H9 (cell line): ENCODE data around the gene DHX58. TPM values are rescaled to one million over a fixed set of nuclear protein-coding genes. Genes with fewer than 3 reads are reported as not detected.

Experiments
- DNase-seq: peaks from one replicate; pipeline ENCODE4 v3.0.0-alpha.2; 2017
- H2AFZ ChIP-seq: one replicate; pipeline ENCODE4 v1.6.1; 2013; ENCODE audit warnings: mild to moderate bottlenecking, low read length, control low read depth, moderate library complexity
- H2AK5ac ChIP-seq: 2 replicates; pipeline ENCODE4 v1.6.1; 2013; ENCODE audit warnings: low read length, control low read depth, mixed read lengths; ENCODE audit not compliant: insufficient read length
- H2BK120ac ChIP-seq: one replicate; pipeline ENCODE4 v1.6.1; 2013; ENCODE audit warnings: low read depth, mild to moderate bottlenecking, low read length, control low read depth, inconsistent platforms; ENCODE audit not compliant: poor library complexity, severe bottlenecking
- H2BK12ac ChIP-seq: 2 replicates; pipeline ENCODE4 v1.6.1; 2013; ENCODE audit warnings: low read length, control low read depth, mixed read lengths, low read depth; ENCODE audit not compliant: insufficient read length
- H2BK15ac ChIP-seq: 2 replicates; pipeline ENCODE4 v1.6.1; 2013; ENCODE audit warnings: low read depth, low read length, control low read depth
- H2BK20ac ChIP-seq: one replicate; pipeline ENCODE4 v1.6.1; 2013; ENCODE audit warnings: low read depth, mild to moderate bottlenecking, low read length, control low read depth, inconsistent platforms; ENCODE audit not compliant: poor library complexity, severe bottlenecking
- H2BK5ac ChIP-seq: 2 replicates; pipeline ENCODE4 v1.6.1; 2013; ENCODE audit warnings: low read length, control low read depth, mixed read lengths; ENCODE audit not compliant: insufficient read length
- H3K14ac ChIP-seq: 2 replicates; pipeline ENCODE4 v1.6.1; 2013; ENCODE audit warnings: low read length, control low read depth; ENCODE audit not compliant: insufficient read depth
- H3K18ac ChIP-seq: 2 replicates; pipeline ENCODE4 v1.6.1; 2013; ENCODE audit warnings: low read depth, mild to moderate bottlenecking, mixed read lengths, low read length, control low read depth; ENCODE audit not compliant: insufficient read length
- H3K23ac ChIP-seq: 2 replicates; pipeline ENCODE4 v1.6.1; 2013; ENCODE audit warnings: low read length, control low read depth, mixed read lengths, low read depth; ENCODE audit not compliant: insufficient read length
- H3K23me2 ChIP-seq: 2 replicates; pipeline ENCODE4 v1.6.1; 2013; ENCODE audit warnings: low read depth, mild to moderate bottlenecking, mixed read lengths, low read length, control low read depth; ENCODE audit not compliant: insufficient read length, poor library complexity, severe bottlenecking
- H3K27ac ChIP-seq: 2 replicates; pipeline ENCODE4 v1.5.1; 2013; ENCODE audit warnings: low read length, control low read depth, mixed read lengths, low read depth; ENCODE audit not compliant: insufficient read length
- H3K27me3 ChIP-seq: 2 replicates; pipeline ENCODE4 v1.6.1; 2013; ENCODE audit warnings: low read length, control low read depth, inconsistent platforms; ENCODE audit not compliant: insufficient read depth
- H3K4ac ChIP-seq: 2 replicates; pipeline ENCODE4 v1.6.1; 2013; ENCODE audit warnings: low read depth, mild to moderate bottlenecking, control low read depth, inconsistent platforms, low read length, moderate library complexity
- H3K4me1 ChIP-seq: 2 replicates; pipeline ENCODE4 v1.6.1; 2013; ENCODE audit warnings: low read length, control low read depth, inconsistent platforms; ENCODE audit not compliant: insufficient read depth
- H3K4me2 ChIP-seq: 2 replicates; pipeline ENCODE4 v1.6.1; 2013; ENCODE audit warnings: low read length, control low read depth, mixed read lengths; ENCODE audit not compliant: insufficient read length, insufficient read depth
- H3K56ac ChIP-seq: 2 replicates; pipeline ENCODE4 v1.6.1; 2013; ENCODE audit warnings: low read depth, mild to moderate bottlenecking, mixed read lengths, low read length, control low read depth; ENCODE audit not compliant: insufficient read length
- H3K79me1 ChIP-seq: 2 replicates; pipeline ENCODE4 v1.6.1; 2013; ENCODE audit warnings: low read depth, mild to moderate bottlenecking, moderate library complexity, low read length, control low read depth, inconsistent platforms; ENCODE audit not compliant: insufficient read depth, poor library complexity, severe bottlenecking
- H3K79me2 ChIP-seq: 2 replicates; pipeline ENCODE4 v1.6.1; 2013; ENCODE audit warnings: low read length, control low read depth, inconsistent platforms; ENCODE audit not compliant: insufficient read depth
- H3K9ac ChIP-seq: 2 replicates; pipeline ENCODE4 v1.6.1; 2013; ENCODE audit warnings: low read length, control low read depth, mixed read lengths; ENCODE audit not compliant: insufficient read length; ENCODE audit errors: extremely low read depth
- H3K9me3 ChIP-seq: one replicate; pipeline ENCODE4 v1.6.1; 2013; ENCODE audit warnings: low read depth, low read length, inconsistent platforms; ENCODE audit not compliant: control insufficient read depth
- H3T11ph ChIP-seq: one replicate; pipeline ENCODE4 v1.6.1; 2013; ENCODE audit warnings: mild to moderate bottlenecking, low read length, control low read depth, inconsistent platforms
- H4K20me1 ChIP-seq: one replicate; pipeline ENCODE4 v1.6.1; 2013; ENCODE audit not compliant: control insufficient read depth, insufficient read length, insufficient read depth
- H4K5ac ChIP-seq: 2 replicates; pipeline ENCODE4 v1.6.1; 2013; ENCODE audit warnings: low read depth, mild to moderate bottlenecking, mixed read lengths, low read length, control low read depth; ENCODE audit not compliant: insufficient read length
- H4K8ac ChIP-seq: replicated peaks from 2 replicates; pipeline ENCODE4 v1.6.1; 2013; ENCODE audit warnings: low read length, control low read depth, mixed read lengths, low read depth; ENCODE audit not compliant: insufficient read length
- H4K91ac ChIP-seq: 2 replicates; pipeline ENCODE4 v1.6.1; 2013; ENCODE audit warnings: low read depth, mild to moderate bottlenecking, moderate library complexity, mixed read lengths, low read length, control low read depth; ENCODE audit not compliant: insufficient read length
- H3K27ac Mint-ChIP-seq, 3 experiments: 2 replicates in 2 of 3; 3 replicates in 1 of 3; pipeline ENCODE4 v1.8.0; 2020 to 2021; ENCODE audit warnings: mixed read lengths in 3 of 3, mild to moderate bottlenecking in 1 of 3, moderate library complexity in 1 of 3
- H3K27me3 Mint-ChIP-seq: 2 replicates; pipeline ENCODE4 v1.8.0; 2021; ENCODE audit warnings: low read depth, mild to moderate bottlenecking, moderate library complexity, mixed read lengths
- H3K36me3 Mint-ChIP-seq, 3 experiments: 2 replicates in 2 of 3; 3 replicates in 1 of 3; pipeline ENCODE4 v1.8.0; 2020 to 2021; ENCODE audit warnings: low read depth in 3 of 3, mixed read lengths in 3 of 3; ENCODE audit not compliant: insufficient read depth in 1 of 3
- H3K4me1 Mint-ChIP-seq, 2 experiments: 2 replicates each; pipeline ENCODE4 v1.8.0; 2020; ENCODE audit warnings: mixed read lengths in 2 of 2
- H3K4me3 Mint-ChIP-seq, 2 experiments: 2 replicates in 1 of 2; 3 replicates in 1 of 2; pipeline ENCODE4 v1.8.0; 2020 to 2021; ENCODE audit warnings: mild to moderate bottlenecking in 2 of 2, mixed read lengths in 2 of 2, moderate library complexity in 1 of 2
- H3K9me3 Mint-ChIP-seq, 2 experiments: 2 replicates in 1 of 2; 3 replicates in 1 of 2; pipeline ENCODE4 v1.8.0; 2020; ENCODE audit warnings: mild to moderate bottlenecking in 2 of 2, mixed read lengths in 2 of 2, moderate library complexity in 1 of 2
- WGBS: extraction: QIAGEN DNeasy Blood & Tissue Kit; methylation state at CpG from one replicate; pipeline ENCODE4 v1.1.7; 2013; ENCODE audit warnings: missing lambda C conversion rate, low lambda C conversion rate, mixed read lengths; ENCODE audit not compliant: insufficient read length; ENCODE audit errors: extremely low coverage; 5-methylcytosine and 5-hydroxymethylcytosine counted together
- total RNA-seq: library from RNA; stranded (reverse); gene quantifications from 2 replicates; pipeline ENCODE4 v1.2.1, GENCODE V29; 2021
- TF ChIP-seq, protein P1 (sequence below): fragments of 200-600 bp; sonication (generic); conservative IDR thresholded peaks from 3 replicates; pipeline ENCODE4 v1.8.0; 2021; ENCODE audit warnings: antibody characterized with exemption, mild to moderate bottlenecking

The DHX58 gene
- total RNA-seq, 1 experiment from 2014 or later: 3.9 TPM

DNA sequence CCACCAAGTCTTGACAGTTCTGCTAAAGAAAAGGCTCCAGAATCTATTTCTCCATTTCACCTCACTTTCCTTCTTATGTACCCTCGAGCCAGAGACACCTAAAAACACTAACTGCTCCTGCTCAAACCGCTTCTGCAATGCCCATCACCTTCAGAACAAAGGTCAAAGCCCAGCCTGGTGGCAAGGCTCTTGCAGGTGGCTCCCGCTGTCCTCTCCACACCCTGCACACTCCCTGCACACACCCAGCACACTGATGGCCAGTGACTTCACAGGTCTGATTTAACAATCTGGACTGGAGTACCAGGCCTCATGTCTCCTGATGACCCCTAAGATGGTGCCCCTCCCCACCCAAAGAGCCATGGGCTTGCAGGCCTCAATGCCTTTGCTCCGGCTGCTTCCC, 52.3 kb downstream of the DHX58 start:
- H3K79me1 ChIP-seq: no peaks in the 10 kb centered on the region
- H3K9ac ChIP-seq: no peak overlapping the region
- no peaks in the 10 kb centered on the region for H3K23me2 ChIP-seq
- WGBS: no CpG with 5 or more reads among the region's 4 CpGs
- no peak overlapping the region for H2BK12ac ChIP-seq
- no peak overlapping the region for H4K91ac ChIP-seq
- no peaks in the 10 kb centered on the region for H3K36me3 Mint-ChIP-seq
- no peak overlapping the region for H3K56ac ChIP-seq
- peaks cover 2% of the 10 kb centered on the region; the same call in 1 of the 2 replicates for H3K4me1 ChIP-seq
- H3K27me3 Mint-ChIP-seq: peaks cover 5% of the 10 kb centered on the region
- no peak overlapping the region for H3K4me3 Mint-ChIP-seq
- H3K4me1 Mint-ChIP-seq: peaks cover 27 to 46% of the 10 kb centered on the region in 2 experiments
- H3K79me2 ChIP-seq: no peaks in the 10 kb centered on the region
- no peaks in the 10 kb centered on the region; a peak in 1 of 5 replicates for H3K9me3 Mint-ChIP-seq
- H2AK5ac ChIP-seq: no peak overlapping the region
- no peak overlapping the region for H2BK5ac ChIP-seq
- no peak overlapping the region for H2BK15ac ChIP-seq
- no peak overlapping the region for H3K18ac ChIP-seq
- no peak overlapping the region for H3T11ph ChIP-seq
- TF ChIP-seq, protein P1, sequence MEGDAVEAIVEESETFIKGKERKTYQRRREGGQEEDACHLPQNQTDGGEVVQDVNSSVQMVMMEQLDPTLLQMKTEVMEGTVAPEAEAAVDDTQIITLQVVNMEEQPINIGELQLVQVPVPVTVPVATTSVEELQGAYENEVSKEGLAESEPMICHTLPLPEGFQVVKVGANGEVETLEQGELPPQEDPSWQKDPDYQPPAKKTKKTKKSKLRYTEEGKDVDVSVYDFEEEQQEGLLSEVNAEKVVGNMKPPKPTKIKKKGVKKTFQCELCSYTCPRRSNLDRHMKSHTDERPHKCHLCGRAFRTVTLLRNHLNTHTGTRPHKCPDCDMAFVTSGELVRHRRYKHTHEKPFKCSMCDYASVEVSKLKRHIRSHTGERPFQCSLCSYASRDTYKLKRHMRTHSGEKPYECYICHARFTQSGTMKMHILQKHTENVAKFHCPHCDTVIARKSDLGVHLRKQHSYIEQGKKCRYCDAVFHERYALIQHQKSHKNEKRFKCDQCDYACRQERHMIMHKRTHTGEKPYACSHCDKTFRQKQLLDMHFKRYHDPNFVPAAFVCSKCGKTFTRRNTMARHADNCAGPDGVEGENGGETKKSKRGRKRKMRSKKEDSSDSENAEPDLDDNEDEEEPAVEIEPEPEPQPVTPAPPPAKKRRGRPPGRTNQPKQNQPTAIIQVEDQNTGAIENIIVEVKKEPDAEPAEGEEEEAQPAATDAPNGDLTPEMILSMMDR: no peak
- H4K8ac ChIP-seq: no peak overlapping the region
- no peak for DNase-seq
- H3K27ac Mint-ChIP-seq: peak overlapping the region in 2 of 3 experiments; percentile 3 to 58; a peak in 2 of 7 replicates
- no peak overlapping the region for H3K14ac ChIP-seq
- no peak overlapping the region for H3K23ac ChIP-seq
- no peak overlapping the region for H4K5ac ChIP-seq
- no peak overlapping the region for H2AFZ ChIP-seq
- H2BK120ac ChIP-seq: no peak overlapping the region
- no peaks in the 10 kb centered on the region for H3K9me3 ChIP-seq
- no peak overlapping the region for H3K4me2 ChIP-seq
- no peak overlapping the region for H2BK20ac ChIP-seq
- H3K4ac ChIP-seq: no peak overlapping the region
- no peak overlapping the region for H3K27ac ChIP-seq
- no peaks in the 10 kb centered on the region for H4K20me1 ChIP-seq
- H3K27me3 ChIP-seq: no peaks in the 10 kb centered on the region
